ENCODE results near the gene PCID2. TPM values are rescaled to one million over a fixed set of nuclear protein-coding genes. Genes with fewer than 3 reads are reported as not detected.

Gene PCID2
- total RNA-seq, 2 donors from 2014 or later, result 46.8 to 55.4 TPM

- TF ChIP-seq CTCF (IDR thresholded peaks at IDR 0.05), result no peak
- H3K36me3 ChIP-seq, result no peaks in the 10 kb centered on the region
- ATAC-seq (ENCODE audit: insufficient number of reproducible peaks, low FRiP score, low read depth) (no peak), DNase-seq (ENCODE audit: low spot score) (no peak)
- H3K4me3 ChIP-seq, result peak overlapping the region; percentile 72
- no peaks in the 10 kb centered on the region for H3K9me3 ChIP-seq
- H3K27me3 ChIP-seq (replicated peaks; ENCODE audit: insufficient read depth), result no peaks in the 10 kb centered on the region
- H3K27ac ChIP-seq, result no peak overlapping the region
- peaks cover 7 to 17% of the 10 kb centered on the region in 2 donors for H3K4me1 ChIP-seq (ENCODE audit: control insufficient read depth in 1 of 2, low read depth in 2 of 2)
Observed at GRCh38 chr13:113151745-113152690, 56.5 kb downstream of the PCID2 start.

GRCh38 chr13:113150550-113151365, 57.7 kb downstream of the PCID2 start:
- Histone ChIP-seq H3K4me1 (ENCODE audit: control insufficient read depth in 1 of 2, low read depth in 2 of 2) (peaks cover 7 to 17% of the 10 kb centered on the region in 2 donors), H3K36me3 (no peaks in the 10 kb centered on the region), H3K9me3 (no peaks in the 10 kb centered on the region), H3K4me3 (no peak overlapping the region), H3K27me3 (replicated peaks; ENCODE audit: insufficient read depth) (no peaks in the 10 kb centered on the region), H3K27ac (no peak overlapping the region)
- no peak for DNase-seq (ENCODE audit: low spot score)
- no peak for TF ChIP-seq CTCF (IDR thresholded peaks at IDR 0.05)
- no peak for ATAC-seq (ENCODE audit: insufficient number of reproducible peaks, low FRiP score, low read depth)

GRCh38 chr13:113149711-113150549, 58.5 kb downstream of the PCID2 start:
- Histone ChIP-seq H3K36me3 (no peaks in the 10 kb centered on the region), H3K9me3 (no peaks in the 10 kb centered on the region), H3K4me1 (ENCODE audit: control insufficient read depth in 1 of 2, low read depth in 2 of 2) (peaks cover 7 to 17% of the 10 kb centered on the region in 2 donors), H3K27me3 (replicated peaks; ENCODE audit: insufficient read depth) (no peaks in the 10 kb centered on the region), H3K27ac (no peak overlapping the region), H3K4me3 (no peak overlapping the region)
- DNase-seq (ENCODE audit: low spot score), result no peak
- TF ChIP-seq CTCF (IDR thresholded peaks at IDR 0.05), result no peak
- ATAC-seq (ENCODE audit: insufficient number of reproducible peaks, low FRiP score, low read depth), result no peak

GRCh38 chr13:113148940-113149503, 59.4 kb downstream of the PCID2 start:
- Histone ChIP-seq H3K27me3 (replicated peaks; ENCODE audit: insufficient read depth) (no peaks in the 10 kb centered on the region), H3K36me3 (no peaks in the 10 kb centered on the region), H3K4me3 (no peak overlapping the region), H3K4me1 (ENCODE audit: control insufficient read depth in 1 of 2, low read depth in 2 of 2) (peaks cover 7 to 17% of the 10 kb centered on the region in 2 donors), H3K9me3 (no peaks in the 10 kb centered on the region), H3K27ac (no peak overlapping the region)
- ATAC-seq (ENCODE audit: insufficient number of reproducible peaks, low FRiP score, low read depth) (no peak), DNase-seq (ENCODE audit: low spot score) (no peak)
- no peak for TF ChIP-seq CTCF (IDR thresholded peaks at IDR 0.05)
